OCI-LY3 (cell line): Measurements from ENCODE around the gene TRIM2.

ENCODE experiments used
- H2AFZ ChIP-seq: fragments of 200-600, 300-600 bp; shearing (Covaris generic); 2 replicates; pipeline ENCODE4 v1.6.0; 2014; ENCODE audit warnings: antibody characterized with exemption, low read depth, low read length
- H3K27ac ChIP-seq: fragments of 200-600, 300-600 bp; sonication (generic); 2 replicates; pipeline ENCODE4 v1.5.1; 2014; ENCODE audit warnings: mild to moderate bottlenecking, low read length, moderate library complexity, mixed read lengths
- H3K27me3 ChIP-seq: fragments of 200-600, 300-600 bp; sonication (generic); 2 replicates; pipeline ENCODE4 v1.6.1; 2014; ENCODE audit warnings: low read depth, low read length, mixed read lengths
- H3K36me3 ChIP-seq: fragments of 200-600, 300-600 bp; sonication (generic); replicated peaks from 2 replicates; pipeline ENCODE3; 2014; ENCODE audit warnings: low read depth, low read length, mixed read lengths
- H3K4me1 ChIP-seq: fragments of 300-600, 200-600 bp; sonication (generic); 2 replicates; pipeline ENCODE4 v1.6.1; 2014; ENCODE audit warnings: low read length, mixed read lengths
- H3K4me2 ChIP-seq: fragments of 200-600, 300-600 bp; sonication (generic); 2 replicates; pipeline ENCODE4 v1.6.1; 2014; ENCODE audit warnings: low read length, mixed read lengths
- H3K4me3 ChIP-seq: fragments of 300-600, 200-600 bp; sonication (generic); 2 replicates; pipeline ENCODE4 v1.5.1; 2014; ENCODE audit warnings: antibody characterized with exemption, mild to moderate bottlenecking, low read length, moderate library complexity
- H3K79me2 ChIP-seq: fragments of 300-600, 200-600 bp; shearing (Covaris generic); 2 replicates; pipeline ENCODE4 v1.6.1; 2014; ENCODE audit warnings: mild to moderate bottlenecking, low read length, mixed read lengths
- H3K9ac ChIP-seq: fragments of 300-600, 200-600 bp; shearing (Covaris generic); 2 replicates; pipeline ENCODE4 v1.6.0; 2014; ENCODE audit warnings: mild to moderate bottlenecking, low read length, moderate library complexity
- H3K9me3 ChIP-seq: fragments of 200-600, 300-600 bp; shearing (Covaris generic); 2 replicates; pipeline ENCODE4 v1.6.1; 2014; ENCODE audit warnings: low read length, mixed read lengths; ENCODE audit not compliant: insufficient read depth
- H4K20me1 ChIP-seq: fragments of 200-600, 300-600 bp; sonication (generic); 2 replicates; pipeline ENCODE4 v1.6.1; 2016; ENCODE audit warnings: low read length, mixed read lengths; ENCODE audit not compliant: insufficient read depth
- CTCF ChIP-seq: fragments of 200-600, 300-600 bp; sonication (generic); IDR thresholded peaks from 2 replicates; pipeline ENCODE4 v1.5.1; 2014; ENCODE audit warnings: antibody characterized with exemption, low read length, low read depth
- EZH2phosphoT487 ChIP-seq: fragments of 200-600 bp; shearing (Covaris generic); IDR thresholded peaks from 2 replicates; pipeline ENCODE4 v1.6.1; 2018; ENCODE audit warnings: antibody characterized with exemption, mixed run types, low read depth

TRIM2 gene

DNA sequence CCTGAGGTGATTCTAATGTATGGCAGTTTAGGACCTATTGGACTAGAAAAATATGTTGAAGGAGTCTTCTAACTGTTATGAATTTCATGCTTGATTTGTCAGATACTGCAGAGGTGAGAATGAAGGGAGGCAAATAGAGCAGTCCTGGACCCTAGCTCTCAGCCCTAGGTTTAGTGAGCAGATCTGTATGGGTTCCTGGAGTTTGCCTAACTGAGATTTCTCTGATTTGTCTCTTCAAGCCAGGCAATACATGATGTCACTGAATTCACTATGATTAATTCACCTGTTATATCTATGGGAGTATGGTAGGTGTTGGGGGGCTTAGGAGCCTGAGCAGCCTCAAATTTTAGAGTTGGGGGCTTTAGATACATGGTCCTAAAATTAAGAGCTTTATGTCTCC, 142.9 kb downstream of the TRIM2 start:
- Histone ChIP-seq H3K79me2 (peaks cover 57% of the 10 kb centered on the region), H4K20me1 (peaks cover 2% of the 10 kb centered on the region; the same call in 1 of the 2 replicates), H3K27ac (no peak overlapping the region), H3K4me2 (no peak overlapping the region), H3K9me3 (no peaks in the 10 kb centered on the region), H3K4me1 (peaks cover 39% of the 10 kb centered on the region), H3K9ac (no peak overlapping the region), H3K27me3 (no peaks in the 10 kb centered on the region), H3K36me3 (peaks cover 9% of the 10 kb centered on the region), H2AFZ (no peak overlapping the region), H3K4me3 (no peak overlapping the region)
- TF ChIP-seq CTCF (no peak), EZH2phosphoT487 (no peak)

DNA sequence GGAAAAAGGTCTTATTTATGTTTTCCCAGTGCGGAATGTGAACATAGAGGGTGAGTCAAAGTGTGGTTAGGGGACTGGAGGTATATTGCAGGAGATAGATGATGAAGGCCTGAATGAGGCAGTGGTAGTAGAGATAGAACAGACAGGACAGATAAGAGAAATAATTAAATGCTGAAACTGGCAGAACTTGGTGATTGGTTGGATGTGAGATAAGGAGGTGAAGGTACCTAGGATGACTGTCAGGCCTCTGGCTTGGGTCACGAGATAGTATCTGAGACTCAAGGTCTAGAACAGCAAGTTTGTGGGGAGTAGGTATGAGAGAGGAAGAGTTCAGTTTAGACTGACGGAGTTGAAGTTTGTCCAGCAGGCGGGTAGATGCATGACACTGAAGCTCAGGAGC, 143.8 kb downstream of the TRIM2 start:
- Histone ChIP-seq H3K36me3 (peaks cover 9% of the 10 kb centered on the region), H3K4me3 (no peak overlapping the region), H4K20me1 (peaks cover 2% of the 10 kb centered on the region; the same call in 1 of the 2 replicates), H2AFZ (no peak overlapping the region), H3K4me1 (peaks cover 37% of the 10 kb centered on the region), H3K4me2 (no peak overlapping the region), H3K27ac (no peak overlapping the region), H3K9me3 (no peaks in the 10 kb centered on the region), H3K79me2 (peaks cover 59% of the 10 kb centered on the region), H3K27me3 (no peaks in the 10 kb centered on the region), H3K9ac (no peak overlapping the region)
- TF ChIP-seq CTCF: no peak
- TF ChIP-seq EZH2phosphoT487: no peak

- TF ChIP-seq CTCF (no peak), EZH2phosphoT487 (no peak)
- H3K4me2 ChIP-seq: no peak overlapping the region
- H3K9me3 ChIP-seq: no peaks in the 10 kb centered on the region
- no peak overlapping the region for H2AFZ ChIP-seq
- H3K27ac ChIP-seq: no peak overlapping the region
- H3K27me3 ChIP-seq: no peaks in the 10 kb centered on the region
- H3K9ac ChIP-seq: no peak overlapping the region
- H3K79me2 ChIP-seq: peaks cover 62% of the 10 kb centered on the region
- H3K36me3 ChIP-seq: peaks cover 9% of the 10 kb centered on the region
- H3K4me3 ChIP-seq: no peak overlapping the region
- H4K20me1 ChIP-seq: peaks cover 2% of the 10 kb centered on the region; the same call in 1 of the 2 replicates
- H3K4me1 ChIP-seq: peaks cover 33% of the 10 kb centered on the region
Measured at GRCh38 chr4:153349206-153349805, 145.1 kb downstream of the TRIM2 start.

GRCh38 chr4:153362184-153362583, 157.9 kb downstream of the TRIM2 start:
- no peak overlapping the region for H2AFZ ChIP-seq
- no peak overlapping the region for H3K9ac ChIP-seq
- no peaks in the 10 kb centered on the region for H3K9me3 ChIP-seq
- no peak overlapping the region for H3K27ac ChIP-seq
- peaks cover 62% of the 10 kb centered on the region for H3K36me3 ChIP-seq
- TF ChIP-seq EZH2phosphoT487: no peak
- no peak for TF ChIP-seq CTCF
- H3K4me2 ChIP-seq: no peak overlapping the region
- no peaks in the 10 kb centered on the region for H3K27me3 ChIP-seq
- no peaks in the 10 kb centered on the region for H4K20me1 ChIP-seq
- H3K4me1 ChIP-seq: no peaks in the 10 kb centered on the region
- no peak overlapping the region for H3K4me3 ChIP-seq
- no peaks in the 10 kb centered on the region for H3K79me2 ChIP-seq
